ENCODE measurements around the gene CDK14.

CDK14 gene

GRCh38 chr7:90856351-90857070, 260.4 kb downstream of the CDK14 start:
- no peak for DNase-seq

GRCh38 chr7:90857603-90858002, 261.5 kb downstream of the CDK14 start:
- DNase-seq = no peak

- no peak for DNase-seq
Observed at GRCh38 chr7:90858546-90858945, 262.4 kb downstream of the CDK14 start.

- no peak for DNase-seq
Observed at GRCh38 chr7:90859521-90859920, 263.4 kb downstream of the CDK14 start.

GRCh38 chr7:90864088-90864487, 268.0 kb downstream of the CDK14 start:
- no peak for DNase-seq

- no peak for DNase-seq
Observed at GRCh38 chr7:90869335-90869734, 273.2 kb downstream of the CDK14 start.

- DNase-seq = no peak
Observed at GRCh38 chr7:90876701-90877100, 280.6 kb downstream of the CDK14 start.

- DNase-seq = no peak
Observed at GRCh38 chr7:90877201-90877600, 281.1 kb downstream of the CDK14 start.

GRCh38 chr7:90879924-90880323, 283.8 kb downstream of the CDK14 start:
- DNase-seq = no peak

GRCh38 chr7:90886416-90886815, 290.3 kb downstream of the CDK14 start:
- no peak for DNase-seq

- no peak for DNase-seq
Observed at GRCh38 chr7:90889210-90889609, 293.1 kb downstream of the CDK14 start.

GRCh38 chr7:90889644-90890043, 293.5 kb downstream of the CDK14 start:
- no peak for DNase-seq

- no peak for DNase-seq
Observed at GRCh38 chr7:90891529-90891928, 295.4 kb downstream of the CDK14 start.

GRCh38 chr7:90892213-90892612, 296.1 kb downstream of the CDK14 start:
- DNase-seq = no peak

- no peak for DNase-seq
Observed at GRCh38 chr7:90894122-90894521, 298.0 kb downstream of the CDK14 start.

- no peak for DNase-seq
Observed at GRCh38 chr7:90896458-90896857, 300.3 kb downstream of the CDK14 start.

GRCh38 chr7:90897961-90898469, 301.9 kb downstream of the CDK14 start:
- DNase-seq = no peak

- no peak for DNase-seq
Observed at GRCh38 chr7:90900628-90901356, 304.7 kb downstream of the CDK14 start.

- DNase-seq = no peak
Observed at GRCh38 chr7:90903841-90904240, 307.7 kb downstream of the CDK14 start.

GRCh38 chr7:90910136-90910535, 314.0 kb downstream of the CDK14 start:
- DNase-seq = no peak

GRCh38 chr7:90916319-90916718, 320.2 kb downstream of the CDK14 start:
- no peak for DNase-seq

- no peak for DNase-seq
Observed at GRCh38 chr7:90917539-90917938, 321.4 kb downstream of the CDK14 start.

- no peak for DNase-seq
Observed at GRCh38 chr7:90918303-90918702, 322.2 kb downstream of the CDK14 start.

GRCh38 chr7:90919816-90920215, 323.7 kb downstream of the CDK14 start:
- no peak for DNase-seq
